Right ventricle myocardium superior (tissue), 1 donor: Measurements from ENCODE around the gene KRTCAP2. TPM values are rescaled to one million over a fixed set of nuclear protein-coding genes. Genes with fewer than 3 reads are reported as not detected.
A peak's percentile ranks its signal among the peaks of the same experiment; 100 is the strongest.
"Not testable (repeated sequence)": the region's sequence is repeated elsewhere in the genome, so short reads cannot be mapped to it uniquely, and the experiment has no call there.

Source experiments
- ATAC-seq: fragments of 200-7000 bp; cut with Tn5 transposase; one replicate; pipeline ENCODE4 v1.9.1; 2020; ENCODE audit warnings: mild to moderate bottlenecking; ENCODE audit not compliant: poor library complexity
- DNase-seq: peaks from one replicate; pipeline ENCODE4 v3.0.0-alpha.2; 2020
- intact Hi-C: fragments of 100-400 bp; cut with DNase I; formaldehyde crosslinking; loops from one replicate; pipeline ENCODE4 v1.11.2; 2022
- long read RNA-seq: library from polyadenylated mRNA; unstranded; transcript quantifications from one replicate; pipeline ENCODE4 v2.0.0, GENCODE V29; 2021
- total RNA-seq: library from RNA; stranded (reverse); fragmentation: NEBNext Ultra II Directional; extraction: Animal tissue kit (Norgen Biotek cat#: 25700); gene quantifications from one replicate; pipeline ENCODE4 v1.2.1, GENCODE V29; 2021
- donor health status: DM: no; HTN: yes; CAD: no; lungs with severe emphysema.

KRTCAP2 gene
- 121 TPM for total RNA-seq
- long read RNA-seq, transcript KRTCAP2-201 (5 exons, 552 nt), result major isoform, 36 of 63 reads
- long read RNA-seq, transcript KRTCAP2-206 (4 exons, 785 nt), result minor isoform, 25 of 63 reads
- long read RNA-seq, partial matches to known transcripts, result 0 of 63 reads
- long read RNA-seq, other reads (novel, unspliced or antisense), result 2 of 63 reads

- ATAC-seq, result peak; percentile 93
- peak; percentile 97 for DNase-seq
- intact Hi-C loops, result no loop called here
These were observed at the start of gene KRTCAP2 for GRCh38 chr1:155172732-155173477. KRTCAP2 (minus strand) TSS chr1:155173304; CDS start chr1:155173224, 80 bp downstream.

- DNase-seq, ATAC-seq, intact Hi-C loops: not testable (repeated sequence)
These were observed 47.3 kb upstream of the KRTCAP2 start for GRCh38 chr1:155220211-155220965.

- intact Hi-C loops, result no loop called here
- no peak for DNase-seq
- peak; percentile 42 for ATAC-seq
These were observed 46.5 kb upstream of the KRTCAP2 start for GRCh38 chr1:155219592-155220031.

- DNase-seq, result no peak
These were observed 45.9 kb upstream of the KRTCAP2 start for GRCh38 chr1:155218854-155219591.

GRCh38 chr1:155214702-155215101, 41.6 kb upstream of the KRTCAP2 start:
- intact Hi-C loops, ATAC-seq, DNase-seq: not testable (repeated sequence)

More at GRCh38 chr1:155218854-155219591, 45.9 kb upstream of the KRTCAP2 start:
- ATAC-seq, result peak; percentile 68
- intact Hi-C loops, result no loop called here

- intact Hi-C loops, ATAC-seq, DNase-seq: not testable (repeated sequence)
These were observed 38.9 kb upstream of the KRTCAP2 start for GRCh38 chr1:155212051-155212440.

GRCh38 chr1:155211381-155212050, 38.4 kb upstream of the KRTCAP2 start:
- intact Hi-C loops, ATAC-seq, DNase-seq: not testable (repeated sequence)

- DNase-seq (no peak), ATAC-seq (no peak)
- intact Hi-C loops, result no loop called here
These were observed 37.4 kb upstream of the KRTCAP2 start for GRCh38 chr1:155210314-155211104.

- DNase-seq (no peak), ATAC-seq (no peak)
- intact Hi-C loops, result no loop called here
These were observed 36.2 kb upstream of the KRTCAP2 start for GRCh38 chr1:155209312-155209721.

GRCh38 chr1:155208541-155209311, 35.6 kb upstream of the KRTCAP2 start, which contains the start of gene MTX1:
MTX1 (plus strand) TSS chr1:155208695; CDS start chr1:155208805, 110 bp downstream.
- intact Hi-C loops, result no loop called here
- DNase-seq, result peak; percentile 95
- peak; percentile 91 for ATAC-seq

- peak; percentile 12 for ATAC-seq
- intact Hi-C loops, result no loop called here
- peak; percentile 68 for DNase-seq
These were observed 34.9 kb upstream of the KRTCAP2 start, which contains the start of gene THBS3 for GRCh38 chr1:155207806-155208540. THBS3 (minus strand) TSS chr1:155207897; CDS start chr1:155207876, 21 bp downstream.

- DNase-seq (peak; percentile 91), ATAC-seq (peak; percentile 21)
- intact Hi-C loops, result no loop called here
These were observed 34.0 kb upstream of the KRTCAP2 start for GRCh38 chr1:155206891-155207805.

GRCh38 chr1:155205969-155206593, 33.0 kb upstream of the KRTCAP2 start:
- intact Hi-C loops, result no loop called here
- ATAC-seq (no peak), DNase-seq (no peak)

- ATAC-seq (no peak), DNase-seq (peak; percentile 28)
- intact Hi-C loops, result no loop called here
These were observed 31.9 kb upstream of the KRTCAP2 start for GRCh38 chr1:155205035-155205434.
